K562 treated with DMSO at 1 percent for 4 hours (cell line): ENCODE results near the gene ADAM8. TPM values are rescaled to one million over a fixed set of nuclear protein-coding genes. Genes with fewer than 3 reads are reported as not detected.

ENCODE experiments used
- total RNA-seq: library from RNA; unstranded; fragments of 300-600 nt; gene quantifications from 2 replicates; pipeline ENCODE4 v1.2.3, GENCODE V29; 2022; ENCODE audit not compliant: insufficient read depth

The ADAM8 gene
- 7.5 and 9.2 TPM in 2 replicates for total RNA-seq

GRCh38 chr10:133276435-133277201 is at the start of gene ADAM8:
ADAM8 (minus strand) TSS chr10:133276868; CDS start chr10:133276817, 51 bp downstream.

GRCh38 chr10:133308421-133309099 is 31.9 kb upstream of the ADAM8 start, which contains the start of the genes TUBGCP2 and ZNF511:
TUBGCP2 (minus strand) TSS chr10:133308872; CDS start chr10:133302941, 5,931 bp downstream.
ZNF511 (plus strand) TSS chr10:133308914; CDS start chr10:133308944, 30 bp downstream.

GRCh38 chr10:133237588-133238465 is 38.8 kb downstream of the ADAM8 start, which contains the start of gene VENTX:
VENTX (plus strand) TSS chr10:133237855; CDS start chr10:133237915, 60 bp downstream.

GRCh38 chr10:133230044-133230361 is 46.7 kb downstream of the ADAM8 start, which contains the start of gene UTF1:
UTF1 (plus strand) TSS chr10:133230217; CDS start chr10:133230289, 72 bp downstream.

Other genes starting within 250 kb of the ADAM8 start
- gene ADGRA1, start 188.9 kb downstream of the ADAM8 start, total RNA-seq: not detected in 2 replicates
- gene KNDC1, start 116.6 kb downstream of the ADAM8 start, total RNA-seq: 0.27 TPM in 1 of 2 replicates, not detected in the other
- gene UTF1, start 46.7 kb downstream of the ADAM8 start, total RNA-seq: not detected in 2 replicates
- 1.4 and 2.5 TPM in 2 replicates for gene VENTX, start 39.0 kb downstream of the ADAM8 start, total RNA-seq
- gene TUBGCP2, start 32.0 kb upstream of the ADAM8 start, total RNA-seq: 30.2 and 31.4 TPM in 2 replicates
- 46.7 and 56.0 TPM in 2 replicates for gene ZNF511, start 32.0 kb upstream of the ADAM8 start, total RNA-seq
- gene CALY, start 60.0 kb upstream of the ADAM8 start, total RNA-seq: not detected in 2 replicates
- gene PRAP1, start 70.5 kb upstream of the ADAM8 start, total RNA-seq: not detected in 2 replicates
- gene FUOM, start 81.2 kb upstream of the ADAM8 start, total RNA-seq: 23.9 and 34.4 TPM in 2 replicates
- 78.3 and 84.1 TPM in 2 replicates for gene ECHS1, start 96.5 kb upstream of the ADAM8 start, total RNA-seq
- gene PAOX, start 102.4 kb upstream of the ADAM8 start, total RNA-seq: 3.2 and 6.1 TPM in 2 replicates
- 15.8 and 20.9 TPM in 2 replicates for gene MTG1, start 117.3 kb upstream of the ADAM8 start, total RNA-seq
- gene SPRN, start 147.8 kb upstream of the ADAM8 start, total RNA-seq: 1.0 and 2.4 TPM in 2 replicates
- gene SCART1, start 177.1 kb upstream of the ADAM8 start, total RNA-seq: 4.3 and 5.3 TPM in 2 replicates